Ramos (cell line): ENCODE measurements around the gene ADM5.

Experiments used
- in situ Hi-C: fragments of 300-500 bp; cut with MboI; formaldehyde crosslinking; loops from one replicate; pipeline ENCODE4 v1.14.3; 2022; ENCODE audit warnings: low sequenced_read_pairs; ENCODE audit not compliant: unreplicated experiment

The ADM5 gene

DNA sequence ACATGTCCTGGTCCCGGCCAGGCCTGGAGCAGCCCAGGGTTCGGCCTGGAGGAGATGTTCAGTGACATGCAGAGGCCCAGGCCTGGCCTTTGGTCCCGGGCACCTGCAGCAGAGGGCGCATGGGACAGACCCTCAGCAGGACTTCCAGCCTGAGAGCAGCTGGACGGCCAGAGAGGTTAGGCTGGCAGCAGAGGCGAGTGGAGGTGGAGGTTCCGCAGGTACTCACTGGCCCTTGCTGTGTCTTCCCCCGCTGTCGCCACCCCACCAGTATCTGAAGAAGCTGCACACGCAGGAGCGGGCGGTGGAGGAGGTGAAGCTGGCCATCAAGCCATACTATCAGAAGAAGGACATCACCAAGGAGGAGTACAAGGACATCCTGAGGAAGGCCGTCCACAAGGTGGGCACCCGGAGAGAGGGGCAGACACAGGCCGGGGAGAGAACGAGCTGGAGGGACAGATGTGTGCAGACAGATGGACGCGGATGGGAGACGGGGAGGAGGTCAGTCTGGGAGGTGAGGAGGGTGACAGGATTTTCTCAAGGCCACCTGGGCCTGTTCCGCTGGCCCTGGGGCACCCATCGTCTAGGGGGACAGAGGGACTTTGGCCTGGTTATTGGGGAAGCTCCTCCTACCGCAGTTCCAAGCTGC lies 31.8 kb upstream of the ADM5 start:
- in situ Hi-C loops: no loop called here

DNA sequence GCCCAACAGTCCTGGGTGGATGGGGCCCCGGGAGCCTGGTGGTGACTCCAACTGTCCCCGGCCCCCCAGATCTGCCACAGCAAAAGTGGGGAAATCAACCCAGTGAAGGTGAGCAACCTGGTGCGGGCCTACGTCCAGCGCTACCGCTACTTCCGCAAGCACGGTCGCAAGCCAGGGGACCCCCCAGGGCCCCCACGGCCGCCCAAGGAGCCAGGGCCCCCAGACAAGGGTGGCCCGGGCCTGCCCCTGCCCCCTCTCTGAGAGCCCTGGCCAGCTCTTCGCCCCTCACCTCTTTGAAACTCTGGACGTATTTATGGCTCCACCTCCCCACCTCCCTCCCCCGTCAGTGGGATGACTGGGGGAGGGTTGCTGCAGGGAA lies 31.3 kb upstream of the ADM5 start:
- in situ Hi-C loops: no loop called here

DNA sequence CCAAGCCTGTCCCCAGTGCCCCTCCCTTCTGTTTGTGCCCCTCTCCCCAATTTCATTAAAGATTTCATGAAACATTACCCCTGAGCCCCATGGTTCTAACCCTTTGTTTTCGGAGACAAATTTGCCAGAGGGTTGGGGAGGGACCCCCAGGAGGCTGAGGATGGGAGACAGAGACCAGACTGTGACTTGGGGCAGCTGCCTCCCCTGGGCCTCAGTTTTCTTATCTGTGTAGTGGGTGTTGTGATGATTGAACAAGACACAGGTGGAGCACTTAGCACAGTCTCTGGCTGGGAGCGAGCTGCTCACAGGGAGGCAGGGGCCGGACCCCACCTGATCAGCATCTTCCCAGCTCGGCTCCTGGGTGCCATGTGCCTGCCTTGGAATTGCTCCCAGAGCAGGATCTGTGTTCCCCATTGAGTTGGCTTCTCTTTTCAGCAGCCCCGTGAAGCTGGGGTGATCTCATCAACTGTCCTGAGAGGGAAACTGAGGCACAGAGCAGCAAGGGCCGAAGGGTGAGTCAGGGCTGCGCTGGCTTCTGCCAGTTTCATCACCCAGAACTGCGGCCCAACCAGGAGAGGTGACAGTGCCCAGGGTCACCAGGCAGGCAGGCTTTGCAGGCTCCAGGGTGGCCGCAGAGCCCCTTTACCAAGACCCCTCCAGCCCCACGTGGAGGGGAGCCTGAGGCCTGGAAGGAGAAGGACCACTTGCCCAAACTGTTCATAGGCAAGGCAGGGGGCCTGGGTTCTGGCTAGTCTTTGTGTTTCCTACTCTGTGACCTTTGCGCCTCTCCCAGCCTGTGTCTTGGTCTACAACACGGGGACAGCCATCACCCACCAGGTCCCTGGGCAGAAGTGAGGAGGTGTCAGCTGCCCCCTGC lies 30.6 kb upstream of the ADM5 start:
- in situ Hi-C loops: no loop called here

DNA sequence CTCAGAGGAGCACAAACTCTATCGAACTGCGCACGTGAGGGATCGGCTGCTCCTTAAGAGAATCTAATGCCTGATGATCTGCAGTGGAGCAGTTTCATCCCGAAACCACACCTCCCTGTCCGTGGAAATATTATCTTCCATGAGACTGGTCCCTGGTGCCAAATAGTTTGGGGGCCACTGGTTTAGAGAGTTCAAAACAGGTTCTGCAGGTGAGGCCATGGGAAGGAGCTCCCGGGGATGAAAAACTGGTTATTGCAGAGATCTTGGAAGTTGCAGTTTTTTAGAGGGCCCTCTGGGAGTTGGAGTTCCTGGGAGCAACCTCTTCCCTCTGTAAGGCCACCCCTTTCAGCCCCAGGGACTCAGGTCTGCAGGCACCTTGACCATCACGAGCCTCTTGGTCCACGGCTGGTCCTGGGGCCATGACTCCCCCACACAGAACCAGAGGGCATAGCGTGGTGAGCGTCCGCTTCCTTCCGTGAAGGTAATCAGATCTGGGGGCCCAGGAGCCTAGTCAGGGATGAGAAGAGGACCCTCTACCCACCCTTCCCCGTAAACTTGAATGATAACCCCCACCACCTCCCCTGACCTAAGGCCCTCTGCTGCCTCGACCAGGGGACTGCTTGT lies 28.9 kb upstream of the ADM5 start:
- in situ Hi-C loops: no loop called here

DNA sequence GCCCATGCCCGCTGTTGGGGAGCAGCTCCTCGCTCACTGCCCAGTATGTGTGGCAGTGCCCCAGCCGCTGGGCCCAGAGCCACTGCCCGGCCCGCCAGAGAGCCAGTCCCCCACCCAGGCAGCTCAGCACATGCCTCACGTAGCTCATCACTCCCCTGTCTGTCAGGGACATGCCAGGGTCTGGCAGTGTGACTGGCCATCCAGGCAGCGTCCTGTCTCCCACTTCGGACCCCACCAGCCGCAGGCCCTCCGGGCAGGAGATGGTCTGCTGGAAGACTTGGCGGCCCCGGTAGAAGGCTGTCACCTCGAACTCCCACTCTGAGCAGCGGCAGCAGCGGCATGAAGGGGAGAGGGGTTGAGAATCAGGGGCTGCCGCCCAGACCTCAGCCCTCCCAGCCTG lies 27.4 kb upstream of the ADM5 start:
- in situ Hi-C loops: no loop called here

DNA sequence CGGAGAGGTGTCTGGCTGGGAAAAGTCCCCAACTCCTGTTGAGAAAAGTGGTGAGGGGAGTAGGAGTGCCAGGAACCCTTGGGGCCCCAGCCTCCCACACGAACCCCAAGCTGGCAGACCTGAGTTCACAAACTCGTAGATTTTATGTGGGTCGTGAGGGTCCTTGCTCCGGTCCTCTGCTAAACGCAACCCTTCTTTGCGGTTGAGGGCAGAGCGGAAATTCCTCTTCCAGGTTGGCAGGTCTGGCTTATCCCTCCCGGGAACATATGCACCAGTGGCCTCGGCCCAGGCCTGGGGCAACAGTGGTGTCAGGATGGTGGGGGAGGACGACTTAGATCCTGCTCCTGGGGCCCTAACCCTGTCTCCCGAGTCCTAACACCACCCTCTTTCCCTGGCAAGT lies 26.2 kb upstream of the ADM5 start:
- in situ Hi-C loops: no loop called here

DNA sequence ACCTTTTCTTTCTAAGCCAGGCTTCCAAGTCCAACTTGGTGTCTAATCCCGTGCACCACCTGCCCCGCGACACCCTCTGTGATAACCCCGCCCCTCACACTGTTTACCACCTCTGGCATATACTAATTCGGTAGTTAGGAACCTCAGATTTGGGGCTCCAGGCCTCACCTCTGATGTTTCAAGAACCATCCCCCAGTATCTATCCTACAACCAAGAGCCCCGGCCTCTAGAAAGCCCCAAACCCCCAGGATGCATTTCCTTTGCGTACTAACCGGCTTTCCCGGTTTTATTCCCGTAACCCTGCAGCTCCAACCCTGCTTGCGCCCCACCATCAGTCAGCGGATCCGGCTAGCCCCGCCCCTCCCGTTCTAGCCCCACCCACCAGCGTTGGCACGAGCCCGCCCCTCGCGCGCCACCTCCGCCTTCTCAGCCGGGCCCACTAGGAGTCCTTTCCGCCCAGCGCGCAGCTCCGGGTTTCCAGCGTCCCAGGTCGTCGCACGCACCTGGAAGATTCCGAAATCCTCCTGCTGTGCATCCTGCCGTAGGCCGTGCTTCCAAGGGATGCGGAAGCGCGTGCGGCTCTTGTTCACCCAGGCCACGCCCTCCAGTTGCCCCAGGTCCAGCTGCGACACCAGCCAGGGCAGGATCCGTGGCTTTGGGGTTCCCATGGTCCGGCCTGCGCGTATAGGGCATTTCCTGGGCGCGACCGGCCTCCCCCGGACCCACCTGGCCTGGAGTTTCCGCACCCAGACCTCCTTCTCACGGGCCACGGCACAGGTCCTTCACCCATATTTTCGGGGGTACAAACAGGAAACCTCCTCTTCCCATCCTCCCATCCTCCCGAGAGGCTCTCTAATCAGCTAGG lies 25.0 kb upstream of the ADM5 start:
- in situ Hi-C loops: no loop called here

DNA sequence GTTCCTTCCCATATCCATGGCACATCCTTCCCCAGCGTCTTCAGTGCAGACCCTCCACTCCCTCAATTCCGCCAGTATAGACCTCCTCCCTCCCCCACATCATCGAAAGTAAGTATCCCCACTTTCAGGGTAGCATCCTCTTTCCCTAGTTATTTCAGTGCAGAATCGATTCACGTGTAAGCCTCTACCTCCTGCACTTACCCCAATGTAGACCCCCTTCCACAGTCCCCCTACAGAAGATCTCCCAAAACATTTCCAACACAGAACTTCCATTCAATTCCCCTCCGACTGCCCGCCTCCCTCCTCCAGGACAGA lies 24.4 kb upstream of the ADM5 start:
- in situ Hi-C loops: no loop called here

DNA sequence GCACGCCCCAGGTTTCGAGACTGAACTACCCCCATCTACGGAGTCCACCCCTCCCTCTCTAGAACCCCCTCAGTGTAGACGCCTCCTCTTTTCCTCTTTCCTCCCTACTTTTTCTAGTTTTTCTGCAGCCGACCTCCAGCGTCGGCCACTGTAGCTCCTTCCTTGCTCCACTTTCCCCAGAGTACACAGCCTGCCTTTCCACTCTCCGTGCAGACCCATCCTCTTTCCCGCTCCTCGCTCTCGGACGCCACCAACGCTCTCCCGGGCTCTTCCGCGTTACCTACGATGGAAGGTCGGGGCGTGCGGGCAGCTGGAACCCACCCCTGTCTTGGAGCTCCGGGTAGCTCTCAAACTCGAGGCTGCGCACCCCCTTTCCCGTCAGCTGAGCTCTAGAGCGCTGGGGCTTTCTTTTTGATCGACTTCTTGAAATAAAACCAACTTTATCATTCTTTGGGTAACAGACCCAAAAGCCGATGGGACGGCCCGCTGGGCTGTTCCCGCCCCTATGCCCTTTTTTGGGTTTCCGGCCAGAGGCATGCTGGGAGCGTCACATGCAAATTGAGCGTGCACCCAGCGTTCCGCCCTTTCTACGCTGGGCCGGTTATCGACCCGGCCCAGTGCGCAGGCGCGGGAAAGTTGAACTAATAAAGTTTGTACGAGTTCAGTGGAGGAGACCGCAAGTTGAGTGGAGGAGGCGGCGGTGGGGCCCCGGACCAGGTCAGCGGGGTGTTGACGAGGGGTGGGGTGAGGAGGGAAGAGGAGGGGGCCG lies 23.9 kb upstream of the ADM5 start, which contains the start of the genes BCL2L12 and IRF3:
Gene BCL2L12 (plus strand): TSS at position 583 of the 769 bp plus-strand sequence. CDS start 760 bp downstream, outside the sequence.
Gene IRF3 (minus strand): TSS at position 507 of the 769 bp plus-strand sequence. CDS start 1,019 bp downstream, outside the sequence.
- in situ Hi-C loops: no loop called here

DNA sequence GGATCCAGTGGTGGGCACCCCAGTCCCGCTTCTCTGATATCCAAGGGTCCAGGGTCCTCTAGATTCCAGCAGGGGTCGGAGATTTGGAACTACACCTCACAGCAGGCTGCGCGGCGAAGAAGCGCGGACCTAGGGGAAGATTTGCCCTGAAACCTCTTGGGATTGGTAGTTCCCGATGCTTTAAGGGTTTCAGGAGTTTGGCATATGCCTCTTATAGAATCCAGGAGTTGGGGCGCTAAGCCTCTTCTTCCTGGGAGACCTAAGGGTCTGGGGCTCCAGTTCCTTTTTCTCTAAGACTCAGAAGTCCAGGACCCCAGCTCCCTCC lies 23.3 kb upstream of the ADM5 start:
- in situ Hi-C loops: no loop called here

DNA sequence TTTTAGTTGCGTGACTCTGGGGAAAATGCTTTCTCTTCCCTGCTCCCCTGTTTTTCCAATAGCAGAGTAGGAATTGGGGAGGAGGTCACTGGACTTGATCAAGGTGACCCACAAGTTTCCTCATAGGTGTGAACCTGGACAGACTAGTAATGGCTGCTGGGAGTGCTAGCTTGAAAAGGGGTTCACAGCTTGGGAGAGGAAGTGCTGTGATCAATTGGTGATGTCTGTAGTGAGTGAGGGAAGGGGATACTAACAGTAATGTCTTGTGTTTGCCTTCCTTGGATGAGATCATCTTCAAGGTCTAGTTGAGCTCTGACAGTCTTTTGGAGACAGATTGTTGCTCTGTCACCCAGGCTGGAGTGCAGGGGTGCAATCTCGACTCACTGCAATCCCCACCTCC lies 21.9 kb upstream of the ADM5 start:
- in situ Hi-C loops: no loop called here

DNA sequence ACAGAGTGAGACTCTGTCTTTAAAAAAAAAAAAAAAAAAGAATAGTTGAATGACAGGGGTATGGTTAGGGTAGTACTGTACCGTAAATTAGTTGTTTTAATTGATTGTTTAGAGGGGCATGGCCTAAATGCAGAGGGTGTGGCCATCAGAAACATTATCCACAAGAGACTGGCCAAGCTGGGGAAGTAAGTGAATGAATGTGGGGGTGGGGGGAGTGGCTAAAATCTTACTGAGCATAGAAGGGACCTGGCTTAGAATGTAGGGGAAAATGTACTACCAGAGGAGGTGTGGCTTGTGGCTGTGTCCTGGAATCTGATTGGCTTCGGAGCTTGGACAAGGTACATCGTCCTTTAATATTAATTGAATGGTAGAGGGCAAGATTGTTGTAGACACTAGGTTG lies 19.9 kb upstream of the ADM5 start:
- in situ Hi-C loops: no loop called here

DNA sequence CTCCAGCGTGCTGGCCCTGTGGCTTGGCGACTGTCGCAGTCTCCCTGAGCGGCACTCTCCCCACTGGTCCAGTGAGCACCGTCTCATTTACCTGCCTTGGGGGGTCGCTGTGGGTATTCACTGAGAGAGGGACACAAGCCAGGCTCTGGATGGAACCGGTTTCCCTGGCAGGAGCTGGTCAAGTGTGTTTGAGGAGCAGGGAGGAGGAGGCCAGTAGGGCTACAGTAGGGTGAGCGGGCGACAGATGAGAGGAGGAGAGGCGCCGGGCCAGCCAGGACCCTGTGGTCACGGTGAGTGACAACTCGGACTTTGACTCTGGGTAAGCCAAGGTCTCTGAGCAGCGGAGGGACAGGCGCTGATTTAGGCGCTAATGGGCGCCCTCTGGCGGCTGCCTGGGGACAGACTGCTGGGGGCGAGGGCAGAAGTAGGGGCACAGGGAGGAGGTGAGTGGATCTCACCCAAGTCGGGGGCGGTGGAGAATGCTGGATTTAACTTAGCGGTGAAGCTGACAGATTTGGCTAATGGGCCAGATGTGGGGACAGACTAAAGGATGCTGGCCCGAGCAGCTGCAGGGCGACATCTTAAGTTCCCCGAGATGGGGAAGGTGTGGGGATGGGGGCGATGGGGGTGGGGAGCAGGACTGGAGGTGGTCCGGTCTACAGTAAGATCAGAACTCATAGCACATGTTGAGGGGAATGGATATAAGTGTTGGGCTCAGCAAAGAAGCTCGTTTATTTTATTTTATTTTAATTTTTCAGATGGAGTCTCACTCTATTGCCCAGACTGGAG lies 17.1 kb upstream of the ADM5 start:
- in situ Hi-C loops: no loop called here

DNA sequence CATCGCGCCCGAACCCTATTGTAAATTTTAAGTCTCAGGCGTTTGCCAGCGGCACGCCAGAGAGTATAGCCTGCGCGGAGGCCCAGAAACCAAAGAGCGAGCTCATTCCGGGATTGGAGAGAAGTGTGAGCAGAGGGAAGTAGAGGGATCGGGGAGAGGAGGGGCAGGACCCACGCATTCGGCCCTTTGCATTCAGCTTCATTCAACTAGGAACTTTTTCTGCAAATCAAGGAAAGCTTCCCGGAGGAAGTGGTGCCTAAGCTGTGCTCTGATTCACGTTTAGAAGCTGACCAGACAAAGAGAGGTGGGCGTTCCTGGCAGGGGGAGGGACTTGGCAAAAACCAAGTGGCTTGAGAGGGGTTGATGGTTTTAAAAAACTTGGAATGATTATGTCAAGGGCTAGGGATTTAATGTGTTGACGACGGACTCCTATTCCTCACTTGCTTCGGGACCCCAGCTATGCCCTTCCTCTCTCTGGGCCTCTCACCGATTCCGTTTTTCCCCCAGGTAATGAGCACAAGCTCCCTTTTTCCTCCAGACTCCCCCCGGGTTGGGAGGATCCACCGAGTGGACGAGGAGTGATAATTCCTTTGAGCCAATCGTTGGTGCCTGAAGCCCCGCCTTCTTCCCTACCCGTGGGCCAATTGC lies 13.1 kb upstream of the ADM5 start:
- in situ Hi-C loops: no loop called here

DNA sequence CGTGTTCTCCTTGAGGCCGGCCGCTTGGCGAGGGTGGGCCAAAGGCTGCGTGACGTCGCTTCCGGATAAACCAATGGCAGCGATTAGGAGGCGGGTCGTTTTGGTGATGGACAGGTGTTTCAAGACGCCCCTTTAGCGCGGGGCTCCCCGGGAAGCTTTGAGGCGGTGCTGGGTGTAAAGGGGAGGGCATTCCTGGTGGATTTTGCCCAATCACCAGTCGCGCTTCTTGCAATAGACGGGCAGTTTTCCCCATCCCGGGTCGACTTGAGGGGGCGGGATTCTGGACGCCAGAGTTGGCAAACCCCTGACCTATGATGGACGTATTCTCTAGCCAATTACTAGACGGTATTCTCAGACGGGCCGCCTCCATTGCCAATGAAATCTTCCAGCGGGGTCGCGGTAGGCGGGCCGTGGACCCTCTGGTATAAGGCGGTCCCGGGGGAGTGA lies 12.6 kb upstream of the ADM5 start:
- in situ Hi-C loops: no loop called here

DNA sequence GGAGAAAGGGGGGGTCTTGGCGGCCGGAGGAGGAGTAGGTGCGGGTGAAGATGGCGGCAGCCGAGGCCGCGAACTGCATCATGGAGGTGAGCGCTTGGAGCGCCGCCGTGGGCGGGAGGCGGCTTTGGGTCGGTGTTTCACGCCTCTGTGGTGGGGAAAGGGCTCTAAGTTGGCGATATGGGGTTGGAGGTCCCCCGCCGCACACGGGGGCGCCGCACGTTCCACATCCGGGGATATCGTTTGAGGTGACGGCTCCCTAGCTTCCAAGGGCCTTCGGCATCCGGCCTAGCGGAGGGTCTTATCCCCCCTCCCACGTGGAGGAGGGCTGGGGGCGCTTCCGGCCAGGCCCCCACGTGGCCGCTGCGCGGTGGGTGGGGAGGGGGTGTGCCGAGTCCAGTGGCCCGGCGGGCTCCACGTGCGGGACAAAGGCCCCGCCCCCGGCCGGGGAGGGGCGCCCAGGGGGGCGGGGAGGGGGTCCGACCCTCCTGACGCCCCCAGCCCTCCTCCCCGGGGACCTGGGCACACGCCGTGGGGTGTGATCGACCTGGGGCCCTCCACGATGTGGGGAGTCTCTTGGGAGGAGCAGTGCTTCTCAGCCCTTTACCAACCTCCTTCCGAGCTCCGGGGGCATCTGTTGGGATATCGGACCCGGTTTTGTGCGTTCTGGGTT lies 12.0 kb upstream of the ADM5 start, which contains the start of gene PRMT1:
Gene PRMT1 (plus strand): TSS at position 41 of the 670 bp plus-strand sequence. CDS start 10 bp downstream, at position 51.
- in situ Hi-C loops: no loop called here

DNA sequence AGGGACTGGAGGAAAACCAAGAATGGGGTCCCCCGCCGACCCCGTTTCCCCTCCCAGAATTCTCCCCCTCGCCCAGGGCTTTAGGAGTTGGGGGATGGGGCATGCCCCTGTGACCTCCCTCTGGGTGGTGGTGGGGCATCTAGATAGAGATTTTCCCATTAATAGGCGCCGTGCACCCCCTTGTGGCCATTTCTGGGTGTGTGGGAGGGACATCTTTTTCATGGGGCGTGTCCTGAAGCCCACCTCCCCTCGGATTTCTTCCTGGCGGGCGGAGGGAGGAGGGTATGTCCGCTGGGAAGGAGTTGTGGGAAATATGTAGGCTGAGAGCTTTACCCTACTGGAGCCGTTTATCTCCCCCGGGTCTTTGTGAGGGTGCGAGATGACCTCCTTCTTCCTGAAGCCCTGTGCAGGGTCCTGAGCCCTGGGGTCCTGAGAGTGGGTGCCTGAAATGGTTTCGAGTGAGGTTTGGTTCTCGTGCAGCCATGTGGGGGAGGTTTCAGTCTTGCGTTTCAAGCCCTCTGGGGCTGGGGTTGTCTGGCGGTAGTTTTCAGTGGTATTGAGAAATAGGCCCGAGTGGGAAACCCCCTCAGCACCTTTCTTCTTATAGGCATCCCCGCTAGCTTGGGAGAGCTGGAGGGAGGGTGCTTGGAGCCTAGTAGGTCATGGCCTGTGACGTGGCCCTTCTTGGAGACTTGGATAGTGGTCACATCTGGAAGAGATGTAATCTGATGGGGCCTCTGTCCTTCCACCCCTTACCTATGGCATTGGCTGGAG lies 11.3 kb upstream of the ADM5 start:
- in situ Hi-C loops: no loop called here
